Measurements from ENCODE around the gene CHGA.

- no peak for TF ChIP-seq EZH2 (IDR thresholded peaks at IDR 0.05; ENCODE audit: borderline replicate concordance, insufficient read depth, low read depth, low read length, poor library complexity, severe bottlenecking)
- TF ChIP-seq, protein P1, sequence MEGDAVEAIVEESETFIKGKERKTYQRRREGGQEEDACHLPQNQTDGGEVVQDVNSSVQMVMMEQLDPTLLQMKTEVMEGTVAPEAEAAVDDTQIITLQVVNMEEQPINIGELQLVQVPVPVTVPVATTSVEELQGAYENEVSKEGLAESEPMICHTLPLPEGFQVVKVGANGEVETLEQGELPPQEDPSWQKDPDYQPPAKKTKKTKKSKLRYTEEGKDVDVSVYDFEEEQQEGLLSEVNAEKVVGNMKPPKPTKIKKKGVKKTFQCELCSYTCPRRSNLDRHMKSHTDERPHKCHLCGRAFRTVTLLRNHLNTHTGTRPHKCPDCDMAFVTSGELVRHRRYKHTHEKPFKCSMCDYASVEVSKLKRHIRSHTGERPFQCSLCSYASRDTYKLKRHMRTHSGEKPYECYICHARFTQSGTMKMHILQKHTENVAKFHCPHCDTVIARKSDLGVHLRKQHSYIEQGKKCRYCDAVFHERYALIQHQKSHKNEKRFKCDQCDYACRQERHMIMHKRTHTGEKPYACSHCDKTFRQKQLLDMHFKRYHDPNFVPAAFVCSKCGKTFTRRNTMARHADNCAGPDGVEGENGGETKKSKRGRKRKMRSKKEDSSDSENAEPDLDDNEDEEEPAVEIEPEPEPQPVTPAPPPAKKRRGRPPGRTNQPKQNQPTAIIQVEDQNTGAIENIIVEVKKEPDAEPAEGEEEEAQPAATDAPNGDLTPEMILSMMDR (IDR thresholded peaks at IDR 0.05): no peak
These were observed 5.0 kb upstream of the CHGA start for GRCh38 chr14:92917956-92918355.

Measured in B cell (primary cell).